Fibroblast of villous mesenchyme (primary cell): ENCODE measurements around the gene EXO1. TPM values are rescaled to one million over a fixed set of nuclear protein-coding genes. Genes with fewer than 3 reads are reported as not detected.

ENCODE experiments used
- DNase-seq: peaks from one replicate; pipeline ENCODE4 v3.0.0-alpha.2; 2010; ENCODE audit warnings: low read depth
- H3K4me3 ChIP-seq: 2 replicates; pipeline ENCODE4 v1.5.1; 2011; ENCODE audit warnings: low read depth, mild to moderate bottlenecking, low read length
- CTCF ChIP-seq: IDR thresholded peaks from 2 replicates; pipeline ENCODE4 v1.5.1; 2012; ENCODE audit warnings: low read depth, mild to moderate bottlenecking, low read length; ENCODE audit not compliant: insufficient read depth
- total RNA-seq: library from RNA; depleted of rRNA; stranded (reverse); fragments of >200 nt; gene quantifications from 2 replicates; pipeline ENCODE4 v1.2.3, GENCODE V29; 2012

Gene EXO1
- total RNA-seq, 1 donor, result 12.5 TPM

- no peak for DNase-seq
- TF ChIP-seq CTCF, result no peak
- H3K4me3 ChIP-seq, result no peak overlapping the region
These were observed 54.5 kb downstream of the EXO1 start for GRCh38 chr1:241902391-241903065.

- TF ChIP-seq CTCF, result no peak
- no peak for DNase-seq
- H3K4me3 ChIP-seq, result no peak overlapping the region
These were observed 68.2 kb downstream of the EXO1 start for GRCh38 chr1:241916196-241916595.

GRCh38 chr1:241917487-241917886 lies 69.5 kb downstream of the EXO1 start:
- no peak for TF ChIP-seq CTCF
- H3K4me3 ChIP-seq, result no peak overlapping the region
- DNase-seq, result no peak

- no peak overlapping the region for H3K4me3 ChIP-seq
- no peak for TF ChIP-seq CTCF
- peak; percentile 55 for DNase-seq
These were observed 70.9 kb downstream of the EXO1 start for GRCh38 chr1:241918879-241919278.

- TF ChIP-seq CTCF, result no peak
- H3K4me3 ChIP-seq, result no peak overlapping the region
- DNase-seq, result no peak
These were observed 76.2 kb downstream of the EXO1 start for GRCh38 chr1:241924080-241924808.

GRCh38 chr1:241926141-241926540 lies 78.1 kb downstream of the EXO1 start:
- H3K4me3 ChIP-seq, result no peak overlapping the region
- no peak for TF ChIP-seq CTCF
- DNase-seq, result no peak
